Dedifferentiated amniotic fluid mesenchymal stem cell (primary cell): Measurements from ENCODE around the gene OR10K2.
"Not testable (repeated sequence)": the region's sequence is repeated elsewhere in the genome, so short reads cannot be mapped to it uniquely, and the experiment has no call there.

Source experiments
- DNase-seq: peaks from one replicate; pipeline ENCODE4 v3.0.0-alpha.2; 2016; ENCODE audit errors: extremely low spot score

OR10K2 gene

DNA sequence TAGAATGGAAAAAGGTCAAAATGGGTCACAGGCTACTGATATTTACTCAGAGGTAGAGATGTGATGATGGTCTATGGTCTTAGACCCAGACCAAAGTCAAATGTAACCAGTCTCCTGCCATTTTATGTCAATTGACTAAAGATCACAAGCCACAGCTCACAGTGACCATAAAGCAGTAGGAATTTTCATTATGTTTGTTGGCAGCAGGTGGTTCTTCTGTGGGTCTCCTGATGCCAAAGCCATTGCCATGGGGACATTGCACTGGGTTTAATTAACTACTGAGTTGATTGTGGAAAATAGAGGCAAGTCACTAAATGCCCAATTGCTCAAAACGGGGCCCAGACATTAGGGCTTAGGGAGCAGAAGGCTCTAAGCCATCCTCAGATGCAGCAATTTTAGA is at the start of gene OR10K2:
Gene OR10K2, minus strand, starts transcription at position 101 of the 400 bp plus-strand sequence. CDS start 5,371 bp downstream, outside the sequence.
- no peak for DNase-seq

- DNase-seq = no peak
These were observed 45.9 kb upstream of the OR10K2 start, which contains the start of gene OR10R2 for GRCh38 chr1:158471920-158472319. Gene OR10R2, plus strand, starts transcription at chr1:158472220. Its CDS starts 106 bp downstream, at chr1:158472326.

GRCh38 chr1:158461534-158461933 is 35.5 kb upstream of the OR10K2 start, which contains the start of gene OR10K1:
Gene OR10K1, plus strand, starts transcription at chr1:158461834. Its CDS starts 3,728 bp downstream, at chr1:158465562.
- DNase-seq = no peak

DNA sequence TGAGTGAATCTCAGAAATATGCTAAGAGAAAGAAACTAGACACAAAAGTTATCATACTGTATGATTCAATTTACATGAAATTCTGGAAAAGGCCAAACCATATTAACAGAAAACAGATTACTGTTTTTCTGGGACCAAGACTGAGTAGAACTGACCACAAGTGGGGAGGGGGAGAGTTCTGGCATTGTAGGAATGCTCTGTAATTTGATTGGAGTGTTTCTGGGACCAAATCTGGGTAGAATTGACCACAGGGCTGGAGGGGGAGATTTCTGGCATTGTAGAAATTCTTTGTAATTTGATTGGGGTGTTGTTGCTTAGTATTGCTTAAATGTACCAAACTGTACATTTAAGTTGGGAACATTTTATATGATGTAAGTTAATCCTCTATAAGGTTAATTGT is 32.2 kb upstream of the OR10K2 start:
- no peak for DNase-seq

DNA sequence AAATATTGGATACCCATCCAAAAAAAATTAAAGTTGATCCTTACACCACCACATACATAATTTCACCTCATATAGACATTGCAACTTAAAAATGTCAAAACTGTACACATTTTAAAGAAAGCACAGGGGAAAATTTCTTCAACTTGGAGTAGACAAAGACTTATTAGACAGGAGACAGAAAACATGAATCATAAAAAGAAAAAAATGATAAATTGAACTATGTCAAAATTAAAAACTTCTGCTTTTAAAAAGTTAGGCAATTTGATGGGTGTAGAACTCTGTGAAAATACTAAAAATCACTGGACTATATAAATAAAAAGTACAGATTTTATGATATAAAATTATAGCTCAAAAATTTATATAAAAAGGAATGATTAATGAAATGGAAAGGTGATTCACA is 31.2 kb upstream of the OR10K2 start:
- DNase-seq = no peak

- DNase-seq = no peak
These were observed 28.5 kb upstream of the OR10K2 start for GRCh38 chr1:158454537-158454936.

DNA sequence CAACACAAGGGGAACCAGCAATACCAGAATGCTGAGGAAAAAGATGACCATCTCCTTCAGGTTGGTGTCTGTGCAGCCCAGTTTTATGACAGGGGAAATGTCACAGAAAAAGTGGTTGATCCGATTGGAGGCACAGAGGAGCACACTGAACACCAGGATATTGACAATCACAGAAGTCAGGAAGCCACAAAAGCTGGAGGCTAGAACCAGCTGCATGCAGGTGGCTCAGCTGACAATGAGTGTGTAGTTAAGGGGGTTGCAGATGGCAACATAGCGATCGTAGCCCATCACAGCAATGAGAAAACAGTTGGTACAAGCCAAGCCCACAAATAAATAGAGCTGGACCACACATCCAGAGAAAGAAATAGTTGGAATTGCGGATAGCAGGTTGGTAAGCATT is 19.3 kb upstream of the OR10K2 start:
- DNase-seq = no peak

- no peak for DNase-seq
These were observed 8.7 kb upstream of the OR10K2 start for GRCh38 chr1:158434741-158435140.

DNA sequence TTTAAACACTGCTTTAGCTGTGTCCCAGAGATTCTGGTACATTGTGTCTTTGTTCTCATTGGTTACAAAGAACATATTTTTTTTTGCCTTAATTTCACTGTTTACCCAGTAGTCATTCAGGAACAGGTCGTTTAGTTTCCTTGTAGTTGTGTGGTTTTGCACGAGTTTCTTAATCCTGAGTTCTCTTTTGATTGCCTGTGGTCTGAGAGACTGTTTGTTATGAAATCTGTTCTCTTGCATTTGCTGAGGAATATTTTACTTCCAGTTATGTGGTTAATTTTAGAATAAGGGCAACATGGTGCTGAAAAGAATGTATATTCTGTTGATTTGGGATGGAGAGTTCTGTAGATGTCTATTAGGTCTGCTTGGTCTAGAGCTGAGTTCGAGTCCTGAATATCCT is 4.1 kb upstream of the OR10K2 start:
- not testable (repeated sequence) for DNase-seq

GRCh38 chr1:158425027-158425426 is 1.0 kb downstream of the OR10K2 start:
- DNase-seq = no peak

DNA sequence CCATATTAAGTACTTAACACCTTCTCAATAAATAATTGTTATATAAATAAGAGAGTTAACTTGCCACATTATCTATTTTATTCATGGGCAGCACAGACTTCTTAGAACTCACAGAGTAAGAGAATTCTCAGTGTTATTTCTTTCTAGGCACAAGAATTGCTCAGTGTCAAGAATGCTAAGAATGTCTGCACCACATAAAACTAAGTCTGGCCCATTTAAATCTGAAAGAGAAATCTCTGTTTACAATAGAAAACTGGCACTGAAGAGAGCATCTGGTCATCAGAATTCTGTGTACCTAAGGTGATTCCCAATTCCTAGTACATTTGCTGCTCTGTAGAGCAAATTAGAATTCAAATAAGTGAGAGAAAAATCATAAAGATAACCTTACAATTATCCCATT is 3.8 kb downstream of the OR10K2 start:
- DNase-seq = no peak

DNA sequence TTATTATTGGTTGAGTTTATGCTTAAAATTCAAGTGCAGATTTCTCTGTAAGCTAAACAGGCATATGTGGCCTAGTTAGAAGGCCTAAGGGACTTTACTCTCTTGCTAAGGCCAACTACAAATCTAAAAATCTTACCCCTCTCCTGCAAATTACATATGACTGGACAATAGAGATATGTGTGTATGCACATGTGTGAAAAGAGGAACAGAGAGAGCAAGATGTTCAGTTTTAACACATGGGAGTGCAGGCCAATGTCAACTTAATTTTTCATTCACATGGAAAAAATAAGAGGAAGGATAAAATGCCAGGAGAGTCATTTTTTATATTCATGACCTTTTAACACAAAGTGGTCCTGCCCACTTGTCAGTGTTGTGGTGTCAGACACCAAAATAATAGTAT is 8.5 kb downstream of the OR10K2 start:
- no peak for DNase-seq

DNA sequence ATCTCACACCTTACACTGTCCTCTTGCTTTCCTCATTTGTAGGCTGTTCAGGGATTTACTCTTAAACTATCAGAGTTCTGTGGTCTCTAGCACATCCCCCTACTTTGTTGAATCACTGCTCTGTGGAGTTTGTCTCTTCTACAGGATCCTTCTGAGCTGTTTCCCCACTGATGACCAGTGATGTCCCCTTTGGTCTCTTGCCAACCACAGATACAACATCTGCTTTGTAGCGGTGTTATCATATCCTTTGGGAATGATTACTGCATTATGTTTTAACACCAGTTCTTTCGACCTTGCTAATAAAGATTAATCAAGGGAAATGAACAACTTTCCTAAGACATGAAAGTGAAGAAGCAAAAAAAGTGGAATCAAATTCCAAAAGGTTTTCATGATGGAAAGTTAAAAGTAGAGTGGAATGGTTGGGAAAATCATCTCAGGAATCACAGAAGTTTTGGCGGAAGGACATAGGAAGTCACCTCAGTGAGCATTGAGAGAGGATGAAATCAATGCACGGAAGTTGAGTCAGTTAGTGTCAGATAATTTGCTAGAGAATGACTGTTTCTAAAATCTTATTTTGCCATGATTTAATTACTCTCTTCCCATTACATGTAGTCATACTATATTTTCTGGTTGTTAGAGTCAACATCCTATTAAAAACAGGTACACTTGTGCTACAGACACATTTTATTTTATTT is 11.2 kb downstream of the OR10K2 start:
- no peak for DNase-seq

GRCh38 chr1:158407092-158407491 is 18.9 kb downstream of the OR10K2 start:
- DNase-seq = no peak

DNA sequence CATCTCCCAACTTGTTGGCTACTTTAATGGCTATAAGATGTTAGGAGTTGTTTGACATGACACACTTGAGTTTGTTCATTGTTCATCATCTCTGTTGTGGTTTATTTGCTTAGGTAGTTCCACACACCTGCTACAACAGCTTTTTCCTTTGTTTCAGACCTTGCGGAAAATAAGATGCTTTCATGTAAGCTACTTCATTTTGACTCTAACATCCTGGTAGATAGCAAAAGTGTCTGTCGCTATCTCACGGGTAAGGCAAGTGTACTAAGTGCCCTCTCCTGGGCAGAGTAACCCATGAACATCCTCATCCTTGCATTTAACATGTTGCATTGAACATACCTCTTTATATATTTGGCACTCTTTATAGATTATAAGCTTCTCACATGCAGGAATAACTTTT is 25.2 kb downstream of the OR10K2 start:
- DNase-seq = no peak

DNA sequence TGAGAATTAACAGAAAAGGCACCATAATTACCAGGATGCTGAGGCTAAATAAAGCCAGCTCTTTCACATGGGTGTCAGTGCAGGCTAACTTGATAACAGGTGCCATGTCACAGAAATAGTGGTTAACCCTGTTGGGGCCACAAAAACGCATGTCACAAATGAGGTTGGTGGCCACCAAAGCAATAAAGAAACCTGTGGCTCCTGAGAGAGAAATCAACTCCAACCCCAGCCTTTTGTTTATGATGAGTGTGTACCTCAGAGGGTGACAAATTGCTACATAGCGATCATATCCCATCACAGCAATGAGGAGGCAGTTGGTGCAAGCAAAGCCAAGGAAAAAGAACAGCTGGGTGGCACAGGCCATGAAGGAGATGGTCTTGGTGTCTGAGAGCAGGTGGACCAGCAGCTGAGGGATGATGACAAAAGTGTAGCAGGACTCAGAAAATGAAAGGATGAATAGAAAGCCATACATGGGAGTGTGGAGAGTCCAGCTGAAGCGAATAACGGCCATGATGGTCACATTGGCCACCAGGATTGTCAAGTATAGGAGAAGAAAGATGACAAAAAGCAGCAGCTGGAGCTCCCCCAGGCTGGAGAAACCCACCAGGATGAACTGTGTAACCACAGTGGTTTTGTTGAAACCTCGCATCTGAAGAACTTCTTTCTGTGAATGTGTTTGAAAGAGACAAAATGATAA is 27.1 kb downstream of the OR10K2 start, which contains the start of gene OR10T2:
Gene OR10T2, minus strand, starts transcription at position 649 of the 697 bp plus-strand sequence. Its CDS starts 0 bp downstream, at position 649.
- no peak for DNase-seq

GRCh38 chr1:158396646-158397045 is 29.4 kb downstream of the OR10K2 start:
- no peak for DNase-seq

- no peak for DNase-seq
These were observed 32.6 kb downstream of the OR10K2 start for GRCh38 chr1:158393476-158393875.

DNA sequence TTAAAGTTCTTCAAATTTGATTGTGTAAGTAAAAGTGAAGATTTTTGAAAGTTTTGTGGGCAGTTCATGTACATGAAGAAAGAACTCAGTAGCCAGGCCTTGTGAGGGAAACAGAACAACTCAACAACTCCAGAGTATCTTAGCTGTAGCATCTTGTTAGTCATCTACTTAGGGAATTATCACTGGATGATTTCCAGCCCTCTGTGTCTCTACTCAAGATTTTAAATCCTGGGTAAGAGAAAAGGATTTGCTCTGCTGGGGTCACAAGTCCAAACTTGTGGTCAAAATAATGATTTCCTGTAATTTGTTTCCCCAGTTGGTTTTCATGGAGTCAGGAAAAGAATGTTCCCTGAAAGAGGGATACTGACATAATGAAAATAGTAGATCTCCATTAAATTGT is 34.9 kb downstream of the OR10K2 start:
- DNase-seq = no peak

DNA sequence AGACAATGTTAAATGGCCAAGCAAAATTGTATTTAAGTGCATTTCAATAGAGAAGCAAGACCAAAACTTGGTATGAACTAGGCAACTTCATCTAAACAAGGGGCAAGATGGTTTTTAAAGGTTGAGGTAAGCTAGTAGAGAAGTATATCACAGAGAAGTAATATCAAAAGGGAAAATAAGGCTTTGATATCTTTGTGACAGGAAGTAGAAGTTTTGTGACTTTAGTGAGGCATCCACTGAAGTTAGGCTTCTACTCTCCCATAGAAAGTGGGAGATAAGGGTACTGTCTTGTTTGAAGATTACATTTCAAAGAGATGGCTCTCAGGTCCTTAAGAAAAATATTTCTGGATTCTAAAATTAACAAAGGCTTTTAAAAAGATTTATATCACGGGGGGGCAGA is 35.7 kb downstream of the OR10K2 start:
- no peak for DNase-seq

DNA sequence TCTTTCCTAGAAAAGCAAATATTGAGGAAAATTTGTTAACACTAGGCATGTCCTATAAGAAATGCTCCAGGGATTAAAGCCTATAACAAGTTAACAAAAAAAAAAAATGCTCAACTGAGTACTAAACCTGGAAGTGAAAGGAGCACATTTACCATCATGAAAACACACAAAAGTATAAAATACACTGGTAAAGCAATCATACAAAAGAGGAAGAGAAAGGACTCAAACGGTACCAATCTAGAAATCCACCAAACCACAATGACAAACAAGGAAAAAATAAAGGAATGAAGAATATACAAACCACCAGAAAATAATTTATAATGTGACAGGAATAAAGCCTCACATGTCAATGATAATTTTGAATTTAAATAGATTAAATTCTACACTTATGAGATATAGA is 51.2 kb downstream of the OR10K2 start:
- no peak for DNase-seq

DNA sequence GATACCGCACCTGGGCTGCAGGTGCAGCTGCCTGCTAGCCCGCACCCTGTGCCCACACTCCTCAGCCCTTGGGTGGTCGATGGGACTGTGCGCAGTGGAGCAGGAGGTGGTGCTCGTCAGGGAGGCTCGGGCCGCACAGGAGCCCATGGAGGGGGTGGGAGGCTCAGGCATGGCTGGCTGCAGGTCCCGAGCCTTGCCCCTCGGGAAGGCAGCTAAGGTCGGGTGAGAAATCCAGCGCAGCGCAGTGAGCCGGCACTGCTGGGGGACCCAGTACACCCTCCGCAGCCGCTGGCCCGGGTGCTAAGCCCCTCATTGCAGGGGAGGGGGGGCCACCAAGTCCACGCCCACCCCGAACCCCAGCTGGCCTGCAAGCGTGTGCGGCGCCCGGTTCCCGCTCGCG is 51.9 kb downstream of the OR10K2 start:
- not testable (repeated sequence) for DNase-seq
